Stomach smooth muscle (tissue), 2 donors: ENCODE results near the gene MAPK12.

Experiments
- H3K27ac ChIP-seq: one replicate; pipeline ENCODE4 v1.7.0; 2013; ENCODE audit warnings: mild to moderate bottlenecking, low read length, inconsistent platforms
- H3K27me3 ChIP-seq, 2 donors: one replicate each; pipeline ENCODE4 v1.7.0; 2013; ENCODE audit warnings: low read length in 2 of 2; ENCODE audit not compliant: insufficient read depth in 2 of 2, control insufficient read depth in 1 of 2
- H3K36me3 ChIP-seq, 2 donors: one replicate each; pipeline ENCODE4 v1.7.0; 2013; ENCODE audit warnings: low read length in 2 of 2; ENCODE audit not compliant: control insufficient read depth in 2 of 2, insufficient read depth in 2 of 2
- H3K4me1 ChIP-seq: one replicate; pipeline ENCODE4 v1.7.0; 2013; ENCODE audit warnings: low read length; ENCODE audit not compliant: control insufficient read depth, insufficient read depth
- H3K4me3 ChIP-seq, 2 donors: one replicate each; pipeline ENCODE4 v1.7.0; 2013; ENCODE audit warnings: low read length in 2 of 2
- H3K9ac ChIP-seq, 2 donors: one replicate each; pipeline ENCODE4 v1.7.0; 2013; ENCODE audit warnings: low read length in 2 of 2, mild to moderate bottlenecking in 1 of 2
- H3K9me3 ChIP-seq, 2 donors: one replicate each; pipeline ENCODE4 v1.7.0; 2013; ENCODE audit warnings: low read length in 2 of 2; ENCODE audit not compliant: control insufficient read depth in 2 of 2
- donor health status: healthy.
- donor health status: Pancreatic carcinoma.

Gene MAPK12

GRCh38 chr22:50242406-50242949 is 19.0 kb downstream of the MAPK12 start:
- peaks cover 13 to 21% of the 10 kb centered on the region in 2 donors for H3K36me3 ChIP-seq
- H3K9ac ChIP-seq = peak overlapping the region; percentile 0 to 20
- H3K27ac ChIP-seq = no peak overlapping the region
- H3K4me1 ChIP-seq = peaks cover 40% of the 10 kb centered on the region
- peak overlapping the region; percentile 42 to 97 for H3K4me3 ChIP-seq
- H3K9me3 ChIP-seq = no peaks in the 10 kb centered on the region
- H3K27me3 ChIP-seq = no peaks in the 10 kb centered on the region

- Histone ChIP-seq H3K27ac (no peak overlapping the region), H3K9me3 (no peaks in the 10 kb centered on the region), H3K4me3 (no peak overlapping the region), H3K9ac (no peak overlapping the region), H3K4me1 (peaks cover 17% of the 10 kb centered on the region), H3K36me3 (peaks cover 5 to 18% of the 10 kb centered on the region in 2 donors), H3K27me3 (no peaks in the 10 kb centered on the region)
These were observed 22.7 kb downstream of the MAPK12 start for GRCh38 chr22:50238755-50239154.

- Histone ChIP-seq H3K36me3 (peaks cover 5 to 20% of the 10 kb centered on the region in 2 donors), H3K27ac (no peak overlapping the region), H3K9me3 (no peaks in the 10 kb centered on the region), H3K27me3 (no peaks in the 10 kb centered on the region), H3K4me1 (peaks cover 10% of the 10 kb centered on the region), H3K4me3 (no peak overlapping the region), H3K9ac (no peak overlapping the region)
These were observed 24.6 kb downstream of the MAPK12 start for GRCh38 chr22:50236731-50237409.

GRCh38 chr22:50233223-50233622 is 28.3 kb downstream of the MAPK12 start:
- H3K27ac ChIP-seq = no peak overlapping the region
- H3K27me3 ChIP-seq = no peaks in the 10 kb centered on the region
- peaks cover 9 to 14% of the 10 kb centered on the region in 2 donors for H3K36me3 ChIP-seq
- H3K4me3 ChIP-seq = no peak overlapping the region
- no peaks in the 10 kb centered on the region for H3K9me3 ChIP-seq
- H3K4me1 ChIP-seq = no peaks in the 10 kb centered on the region
- H3K9ac ChIP-seq = no peak overlapping the region

GRCh38 chr22:50232481-50233151 is 28.9 kb downstream of the MAPK12 start:
- H3K9ac ChIP-seq = no peak overlapping the region

GRCh38 chr22:50229370-50229769 is 32.1 kb downstream of the MAPK12 start:
- Histone ChIP-seq H3K36me3 (peaks cover 22 to 27% of the 10 kb centered on the region in 2 donors), H3K9me3 (no peaks in the 10 kb centered on the region), H3K27me3 (no peaks in the 10 kb centered on the region), H3K4me1 (no peaks in the 10 kb centered on the region), H3K27ac (no peak overlapping the region), H3K9ac (no peak overlapping the region), H3K4me3 (no peak overlapping the region)

More at GRCh38 chr22:50232481-50233151, 28.9 kb downstream of the MAPK12 start:
- Histone ChIP-seq H3K4me1 (no peaks in the 10 kb centered on the region), H3K27me3 (no peaks in the 10 kb centered on the region), H3K36me3 (peaks cover 9 to 16% of the 10 kb centered on the region in 2 donors), H3K9me3 (no peaks in the 10 kb centered on the region), H3K4me3 (no peak overlapping the region), H3K27ac (no peak overlapping the region)

- H3K9me3 ChIP-seq = no peaks in the 10 kb centered on the region
- H3K4me1 ChIP-seq = no peaks in the 10 kb centered on the region
- H3K27ac ChIP-seq = no peak overlapping the region
- H3K27me3 ChIP-seq = no peaks in the 10 kb centered on the region
- H3K4me3 ChIP-seq = no peak overlapping the region
- H3K9ac ChIP-seq = no peak overlapping the region
- H3K36me3 ChIP-seq = peaks cover 30 to 34% of the 10 kb centered on the region in 2 donors
These were observed 33.1 kb downstream of the MAPK12 start for GRCh38 chr22:50228366-50228765.

- Histone ChIP-seq H3K27me3 (no peaks in the 10 kb centered on the region), H3K4me3 (no peak overlapping the region), H3K27ac (no peak overlapping the region), H3K4me1 (no peaks in the 10 kb centered on the region), H3K9ac (no peak overlapping the region), H3K9me3 (no peaks in the 10 kb centered on the region), H3K36me3 (peaks cover 30 to 39% of the 10 kb centered on the region in 2 donors)
These were observed 33.8 kb downstream of the MAPK12 start for GRCh38 chr22:50227579-50228215.

GRCh38 chr22:50226875-50227165 is 34.7 kb downstream of the MAPK12 start:
- H3K27ac ChIP-seq = no peak overlapping the region
- H3K27me3 ChIP-seq = no peaks in the 10 kb centered on the region
- H3K4me3 ChIP-seq = no peak overlapping the region
- H3K9ac ChIP-seq = no peak overlapping the region
- H3K9me3 ChIP-seq = no peaks in the 10 kb centered on the region
- H3K4me1 ChIP-seq = no peaks in the 10 kb centered on the region
- peaks cover 37 to 47% of the 10 kb centered on the region in 2 donors for H3K36me3 ChIP-seq

- Histone ChIP-seq H3K27me3 (no peaks in the 10 kb centered on the region), H3K9me3 (no peaks in the 10 kb centered on the region), H3K36me3 (peaks cover 40 to 53% of the 10 kb centered on the region in 2 donors), H3K27ac (no peak overlapping the region), H3K4me3 (no peak overlapping the region), H3K9ac (no peak overlapping the region), H3K4me1 (no peaks in the 10 kb centered on the region)
These were observed 35.2 kb downstream of the MAPK12 start for GRCh38 chr22:50226063-50226874.
